DMS53 treated with DMSO at 0.1 percent for 48 hours (cell line): ENCODE measurements around the gene MICOS13.

Source experiments
- DNase-seq: peaks from one replicate; lab custom pipeline; 2025; ENCODE audit not compliant: unreplicated experiment; lab: John Stamatoyannopoulos, UW

The MICOS13 gene

DNA sequence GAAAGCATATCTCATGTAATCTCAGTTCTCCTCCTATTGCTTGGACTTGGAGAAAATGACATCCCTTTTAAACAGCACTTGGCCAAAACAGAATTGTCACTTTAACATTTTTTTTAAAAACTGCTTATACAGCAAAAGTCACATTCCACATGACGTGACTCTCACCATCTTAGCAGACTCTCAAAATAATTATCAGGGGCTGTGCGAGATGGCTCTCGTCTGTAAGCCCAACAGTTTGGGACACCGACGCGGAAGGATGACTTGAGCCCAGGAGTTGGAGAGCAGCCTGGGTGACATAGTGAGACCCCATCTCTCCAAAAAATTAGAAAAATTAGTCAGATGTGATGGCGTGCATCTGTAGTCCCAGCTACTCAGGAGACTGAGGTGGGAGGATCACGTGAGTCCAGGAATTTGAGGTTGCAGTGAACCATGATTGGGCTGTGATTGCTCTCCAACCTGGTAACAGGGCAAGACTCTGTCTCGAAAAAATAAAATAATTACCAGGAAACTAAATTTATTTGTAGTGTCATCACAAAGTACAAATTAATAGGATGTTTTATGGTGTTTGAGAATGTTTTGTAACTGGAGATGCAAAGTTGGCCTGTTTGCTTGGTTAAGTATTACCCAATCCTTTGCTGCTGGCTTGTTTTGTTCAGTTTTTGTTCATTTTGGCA, 48.6 kb downstream of the MICOS13 start:
- DNase-seq, result no peak

DNA sequence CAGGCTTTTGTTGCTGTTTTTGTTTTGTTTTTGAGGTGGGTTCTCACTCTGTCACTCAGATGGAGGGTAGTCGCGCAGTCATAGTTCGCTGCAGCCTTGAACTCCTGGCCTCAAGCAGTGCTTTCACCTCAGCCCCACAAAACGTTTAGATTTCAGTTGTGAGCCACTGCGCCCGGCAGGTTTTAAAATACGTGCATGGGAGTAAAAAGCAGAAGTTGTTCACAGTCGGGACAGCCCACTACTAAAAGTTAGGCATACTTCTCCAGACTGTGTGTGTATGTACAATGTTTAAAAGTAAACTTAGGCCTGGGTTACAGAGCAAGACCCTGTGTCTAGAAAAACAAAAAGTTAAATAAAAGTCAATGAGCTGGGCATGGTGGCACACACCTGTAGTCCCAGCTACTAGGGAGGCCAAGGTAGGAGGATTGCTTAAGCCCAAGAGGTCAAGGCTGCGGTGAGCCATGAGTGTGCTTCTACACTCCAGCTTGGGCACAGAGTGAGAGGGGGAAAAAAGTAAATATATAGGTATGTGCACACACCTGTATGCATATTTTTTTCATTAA, 51.3 kb downstream of the MICOS13 start:
- no peak for DNase-seq

DNA sequence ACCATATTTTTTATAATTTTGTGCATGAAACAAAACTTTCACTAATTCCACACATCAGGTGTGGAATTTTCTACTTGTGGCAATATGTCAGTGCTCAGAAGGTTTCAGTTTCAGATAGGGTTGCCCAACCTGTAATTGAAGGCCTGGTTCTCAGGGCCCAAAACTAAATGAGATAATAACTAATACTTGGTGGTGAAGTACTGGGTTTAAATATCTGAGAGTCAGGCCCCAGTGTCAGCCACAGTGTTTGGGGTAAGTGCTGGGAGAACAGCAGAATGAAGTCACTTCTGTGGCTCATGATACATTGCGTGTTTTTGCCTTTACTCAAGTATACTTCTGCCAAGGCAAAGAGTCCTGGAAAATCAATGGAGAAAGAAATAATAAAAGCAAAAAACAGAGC, 51.9 kb downstream of the MICOS13 start:
- DNase-seq, result no peak
